ENCODE results near the gene HBE1. TPM values are rescaled to one million over a fixed set of nuclear protein-coding genes. Genes with fewer than 3 reads are reported as not detected.

Gene HBE1
- total RNA-seq (2013; cell fraction: nucleolus; rRNA removed), result not detected in 2 replicates
- total RNA-seq (2014; rRNA removed) (0.33 TPM in 1 of 2 replicates, not detected in the other), total RNA-seq (2014; rRNA removed; fragmentation: Illumina TruSeq; extraction: Trizol) (not detected in 2 replicates), total RNA-seq (2021) (0.82 and 2.7 TPM in 2 replicates), polyA plus RNA-seq (2011; rRNA removed) (1.9 and 2.3 TPM in 2 replicates), polyA plus RNA-seq (2014; fragmentation: Illumina TruSeq; extraction: Trizol) (not detected in 2 replicates), polyA plus RNA-seq (2014; fragmentation: Nextera tagmentation; extraction: Ambion mirVana) (under 1 TPM; 0.13 to 0.62 TPM), polyA plus RNA-seq (2014; rRNA removed) (0.59 TPM in 1 of 2 replicates, not detected in the other), polyA plus RNA-seq (2016; fragmentation: Nextera tagmentation; extraction: Ambion mirVana) (not detected), polyA minus RNA-seq (2011; rRNA and poly(A)+ RNA removed) (1.9 and 6.7 TPM in 2 replicates), Bru-seq, nascent RNA (percentile 42 among the genes with signal in this experiment), BruChase-seq, experiment 1, labeled RNA remaining after a 6-hour chase (percentile 44 among the genes with signal in this experiment), BruChase-seq, experiment 2, labeled RNA remaining after a 2-hour chase (percentile 37 among the genes with signal in this experiment)
- polyA plus RNA-seq (2011; ENCODE audit: low read depth), result not detected
- polyA plus RNA-seq (2011; cell fraction: cytosol; rRNA removed), result 3.5 and 4.2 TPM in 2 replicates
- polyA plus RNA-seq (2011; cell fraction: nucleus; rRNA removed), result 2.6 and 2.8 TPM in 2 replicates
- 0.18 and 0.42 TPM in 2 replicates for polyA plus RNA-seq (2012)
- polyA minus RNA-seq (2011; cell fraction: cytosol; rRNA and poly(A)+ RNA removed), result 4.3 and 8.5 TPM in 2 replicates
- 1.7 and 3.2 TPM in 2 replicates for polyA minus RNA-seq (2011; cell fraction: nucleus; rRNA and poly(A)+ RNA removed)
- long read RNA-seq, experiment 1, result 0 reads
- long read RNA-seq, experiment 2, partial matches to known transcripts, result 0 of 2 reads
- long read RNA-seq, experiment 2, other reads (novel, unspliced or antisense), result 2 of 2 reads

GRCh38 chr11:5269715-5270147 is at the start of gene HBE1:
Gene HBE1, minus strand, starts transcription at chr11:5269945. Its CDS starts 55 bp downstream, at chr11:5269890.
- H3K27me3 ChIP-seq (replicated peaks in 1 of 2; ENCODE audit: control insufficient read depth in 2 of 2, insufficient read depth in 2 of 2, low read length in 1 of 2), result no peaks in the 10 kb centered on the region
- no peaks in the 10 kb centered on the region for H3K36me3 ChIP-seq (ENCODE audit: control insufficient read depth in 2 of 2, insufficient read depth in 2 of 2, low read length in 1 of 2)
- H2AFZ ChIP-seq (ENCODE audit: control insufficient read depth, low read depth, low read length), result no peak within 1 kb of the TSS
- H3K79me2 ChIP-seq (ENCODE audit: control insufficient read depth, insufficient read depth, low read length), result no peaks in the 10 kb centered on the region
- no peak within 1 kb of the TSS for H3K4me3 ChIP-seq
- FAIRE-seq (no peak), DNase-seq (ENCODE audit: low read depth, low spot score) (no peak), ATAC-seq (no peak)
- in situ Hi-C loops (cut with MboI) (no loop called here), intact Hi-C loops (cut with micrococcal nuclease; ENCODE audit: unreplicated experiment) (no loop called here)
- H3K9me3 ChIP-seq (replicated peaks; ENCODE audit: control insufficient read depth, insufficient read depth, low read length), result no peaks in the 10 kb centered on the region
- BruUV-seq (replicated peaks), result no TSS peak
- no peaks in the 10 kb centered on the region for H3K4me1 ChIP-seq (ENCODE audit: control insufficient read depth, insufficient read depth, low read length)
- H4K20me1 ChIP-seq (ENCODE audit: control insufficient read depth, insufficient read depth), result no peaks in the 10 kb centered on the region
- SMC1A ChIA-PET (ENCODE audit: uncharacterized antibody, unreplicated experiment), result no interaction called here
- H3K9ac ChIP-seq (ENCODE audit: control insufficient read depth, insufficient read depth, low read length), result no peak within 1 kb of the TSS
- CTCF ChIA-PET, result no interaction called here
- 23% methylated on average over 4 of the region's 4 CpGs for WGBS (ENCODE audit: insufficient coverage, insufficient replicate concordance, low lambda C conversion rate, missing lambda C conversion rate)
- RAD21 ChIA-PET (ENCODE audit: unreplicated experiment), result no interaction called here
- H3K4me2 ChIP-seq (ENCODE audit: control insufficient read depth, insufficient read depth), result no peak within 1 kb of the TSS
- no peak for TF ChIP-seq SMAD5 (IDR thresholded peaks at IDR 0.05; ENCODE audit: low read depth)
- TF ChIP-seq EGR1 (IDR thresholded peaks at IDR 0.05; ENCODE audit: borderline replicate concordance in 1 of 2, low read depth in 2 of 2, low read length in 2 of 2), result no peak
- no peak for TF ChIP-seq BHLHE40 (IDR thresholded peaks at IDR 0.05; ENCODE audit: borderline replicate concordance in 1 of 2, low read depth in 2 of 2, low read length in 1 of 2)
- TF ChIP-seq ZZZ3 (IDR thresholded peaks at IDR 0.05; ENCODE audit: control insufficient read depth, insufficient read length, low read depth), result no peak
- TF ChIP-seq ZNF384 (IDR thresholded peaks at IDR 0.05; ENCODE audit: borderline replicate concordance, low read depth, low read length), result no peak
- TF ChIP-seq HCFC1 (IDR thresholded peaks at IDR 0.05; ENCODE audit: low read length), result no peak
- TF ChIP-seq SMAD1 (IDR thresholded peaks at IDR 0.05; ENCODE audit: low read depth, partially characterized antibody), result no peak
- TF ChIP-seq ZBTB40 (IDR thresholded peaks at IDR 0.05; ENCODE audit: borderline replicate concordance), result no peak
- no peak for TF ChIP-seq RUNX3 (IDR thresholded peaks at IDR 0.05; ENCODE audit: low read length)
- TF ChIP-seq, protein P1, sequence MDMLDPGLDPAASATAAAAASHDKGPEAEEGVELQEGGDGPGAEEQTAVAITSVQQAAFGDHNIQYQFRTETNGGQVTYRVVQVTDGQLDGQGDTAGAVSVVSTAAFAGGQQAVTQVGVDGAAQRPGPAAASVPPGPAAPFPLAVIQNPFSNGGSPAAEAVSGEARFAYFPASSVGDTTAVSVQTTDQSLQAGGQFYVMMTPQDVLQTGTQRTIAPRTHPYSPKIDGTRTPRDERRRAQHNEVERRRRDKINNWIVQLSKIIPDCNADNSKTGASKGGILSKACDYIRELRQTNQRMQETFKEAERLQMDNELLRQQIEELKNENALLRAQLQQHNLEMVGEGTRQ (IDR thresholded peaks at IDR 0.05; ENCODE audit: borderline replicate concordance, low read depth, low read length), result no peak
- no peak for TF ChIP-seq FOXK2 (IDR thresholded peaks at IDR 0.05)
- POLR2A ChIA-PET, result no interaction called here
- H3K27ac ChIP-seq (ENCODE audit: control insufficient read depth, insufficient read depth), result no peak within 1 kb of the TSS
